Measurements from ENCODE around the gene POLR2L. TPM values are rescaled to one million over a fixed set of nuclear protein-coding genes. Genes with fewer than 3 reads are reported as not detected.

The POLR2L gene
- total and polyA plus RNA-seq, 2 of the 13 experiments (the other 11 are each of a cell fraction or from before 2014, with no cell fraction given) = 104 to 114 TPM

DNA sequence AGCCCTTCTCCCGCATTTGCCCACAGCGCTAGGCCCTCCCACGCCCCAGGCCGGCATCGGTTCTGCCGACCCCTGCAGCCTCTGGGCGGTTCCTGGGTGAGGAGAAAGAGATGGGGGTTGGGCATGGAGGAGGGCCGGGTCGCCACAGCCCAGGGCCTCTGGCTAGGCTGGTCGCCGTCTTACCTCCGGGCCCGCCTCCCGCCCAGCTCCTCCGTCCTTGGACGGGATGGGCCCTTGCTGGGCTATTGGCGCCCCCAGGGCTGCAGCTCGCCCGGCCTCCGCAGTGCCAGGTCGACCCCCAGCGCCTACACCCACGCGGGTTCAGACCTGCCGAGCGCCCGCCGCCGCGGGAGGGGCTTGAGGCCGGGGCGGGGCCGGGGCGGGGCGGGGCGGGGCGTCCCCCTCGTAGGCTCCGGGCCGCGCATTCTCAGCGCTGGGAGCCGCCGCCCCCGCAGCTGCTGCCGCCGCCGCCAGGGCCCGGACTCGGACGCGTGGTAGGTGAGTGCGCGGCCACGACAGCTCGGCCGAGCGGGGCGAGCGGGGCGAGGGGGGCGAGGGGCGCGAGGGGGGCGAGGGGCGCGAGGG is 9.7 kb downstream of the POLR2L start, which contains the start of gene CD151 (continued):
- TF ChIP-seq SRSF4 (IDR thresholded peaks at IDR 0.05; ENCODE audit: low read depth, low read length, poor library complexity, severe bottlenecking) (no peak), THAP9 (CRISPR knock-in tag; IDR thresholded peaks at IDR 0.05; ENCODE audit: borderline replicate concordance) (no peak), CBX5 (CRISPR knock-in tag; IDR thresholded peaks at IDR 0.05; ENCODE audit: borderline replicate concordance) (no peak), ZBTB4 (CRISPR knock-in tag; IDR thresholded peaks at IDR 0.05; ENCODE audit: borderline replicate concordance) (no peak), ZNF879 (CRISPR knock-in tag; IDR thresholded peaks at IDR 0.05) (no peak), RFX1 (IDR thresholded peaks at IDR 0.05) (no peak), KDM5B (CRISPR knock-in tag; IDR thresholded peaks at IDR 0.05; ENCODE audit: borderline replicate concordance) (no peak), MXI1 (IDR thresholded peaks at IDR 0.05; ENCODE audit: borderline replicate concordance, low read depth, low read length) (no peak), ZNF616 (CRISPR knock-in tag; IDR thresholded peaks at IDR 0.05; ENCODE audit: low read depth) (no peak), ZSCAN30 (CRISPR knock-in tag; IDR thresholded peaks at IDR 0.05) (no peak), BCL6 (CRISPR knock-in tag; IDR thresholded peaks at IDR 0.05) (no peak), POLR2G (IDR thresholded peaks at IDR 0.05; ENCODE audit: low read depth, low read length) (peak; percentile 31), NONO (IDR thresholded peaks at IDR 0.05) (no peak), NONO (CRISPR knock-in tag; conservative IDR thresholded peaks at IDR 0.05) (no peak), ZNF850 (CRISPR knock-in tag; conservative IDR thresholded peaks at IDR 0.05) (0 out of 2 replicates have a peak, but pooled peaks have one; percentile 29), ZNF563 (CRISPR knock-in tag; IDR thresholded peaks at IDR 0.05) (no peak), ZNF205 (CRISPR knock-in tag; IDR thresholded peaks at IDR 0.05) (no peak), NR0B2 (CRISPR knock-in tag; IDR thresholded peaks at IDR 0.05) (0 out of 2 replicates have a peak, but pooled peaks have one; percentile 31), BRF2 (CRISPR knock-in tag; IDR thresholded peaks at IDR 0.05) (no peak), SP2 (CRISPR knock-in tag; IDR thresholded peaks at IDR 0.05) (no peak)
- TF ChIP-seq, protein P1, sequence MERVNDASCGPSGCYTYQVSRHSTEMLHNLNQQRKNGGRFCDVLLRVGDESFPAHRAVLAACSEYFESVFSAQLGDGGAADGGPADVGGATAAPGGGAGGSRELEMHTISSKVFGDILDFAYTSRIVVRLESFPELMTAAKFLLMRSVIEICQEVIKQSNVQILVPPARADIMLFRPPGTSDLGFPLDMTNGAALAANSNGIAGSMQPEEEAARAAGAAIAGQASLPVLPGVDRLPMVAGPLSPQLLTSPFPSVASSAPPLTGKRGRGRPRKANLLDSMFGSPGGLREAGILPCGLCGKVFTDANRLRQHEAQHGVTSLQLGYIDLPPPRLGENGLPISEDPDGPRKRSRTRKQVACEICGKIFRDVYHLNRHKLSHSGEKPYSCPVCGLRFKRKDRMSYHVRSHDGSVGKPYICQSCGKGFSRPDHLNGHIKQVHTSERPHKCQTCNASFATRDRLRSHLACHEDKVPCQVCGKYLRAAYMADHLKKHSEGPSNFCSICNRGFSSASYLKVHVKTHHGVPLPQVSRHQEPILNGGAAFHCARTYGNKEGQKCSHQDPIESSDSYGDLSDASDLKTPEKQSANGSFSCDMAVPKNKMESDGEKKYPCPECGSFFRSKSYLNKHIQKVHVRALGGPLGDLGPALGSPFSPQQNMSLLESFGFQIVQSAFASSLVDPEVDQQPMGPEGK (CRISPR knock-in tag; IDR thresholded peaks at IDR 0.05) = peak; percentile 62
